ENCODE data around the gene NR2F2.

Gene NR2F2

DNA sequence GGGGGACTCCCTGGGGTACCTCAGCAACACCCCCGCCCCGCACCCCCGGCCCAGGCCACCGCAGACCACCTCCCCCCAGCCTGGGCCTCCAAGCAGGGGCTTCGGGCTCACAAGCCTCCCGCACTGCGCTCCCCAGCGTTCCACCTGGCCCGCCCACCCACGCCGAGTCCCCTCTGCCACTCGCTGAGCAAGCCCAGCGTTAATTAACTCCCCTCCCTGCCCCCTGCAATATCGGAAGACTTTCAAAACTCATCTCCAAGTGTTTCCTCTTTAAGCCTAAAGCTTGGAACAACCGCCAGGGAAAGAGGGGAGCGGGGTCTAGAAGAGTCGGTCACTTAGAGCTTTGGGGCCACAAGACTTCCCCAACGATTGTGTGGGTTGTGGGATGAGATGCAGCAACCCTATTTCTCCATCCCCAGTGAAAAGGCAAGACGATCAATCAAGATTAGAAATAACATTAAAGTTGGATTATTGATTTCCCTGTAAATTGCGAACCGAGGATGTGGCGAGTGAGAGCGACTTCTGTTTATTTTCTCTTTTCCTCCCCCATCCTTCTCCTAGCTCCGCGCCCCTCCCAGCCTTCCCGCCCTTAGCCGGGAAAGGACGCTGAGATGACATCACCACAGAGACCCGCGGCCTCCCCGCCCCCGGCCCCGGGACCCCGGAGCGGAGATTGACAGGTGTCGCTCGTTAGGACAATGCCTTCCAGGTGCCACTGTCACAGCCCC lies 30.2 kb downstream of the NR2F2 start:
- ChIA-PET CTCF (interaction anchor here (0.6 to 1.3 kb wide), 6 partner anchors 15 to 530 kb away, joined by 3 to 5 read pairs (median 3); no protein-coding TSS in a partner anchor), POLR2A (interaction anchor here (0.6 to 4.7 kb wide), 27 partner anchors 10 to 935 kb away, joined by 3 to 27 read pairs (median 4); partner anchors contain the start of gene NR2F2)
- TF ChIP-seq BHLHE40 (IDR thresholded peaks at IDR 0.05; ENCODE audit: borderline replicate concordance) (no peak), LEF1 (IDR thresholded peaks at IDR 0.05; ENCODE audit: borderline replicate concordance) (no peak; the same call in 1 of the 2 replicates), FOXM1 (IDR thresholded peaks at IDR 0.05; ENCODE audit: borderline replicate concordance) (no peak), FOXK2 (IDR thresholded peaks at IDR 0.05) (no peak), ZNF384 (IDR thresholded peaks at IDR 0.05) (no peak), CTBP1 (IDR thresholded peaks at IDR 0.05; ENCODE audit: borderline replicate concordance) (peak; percentile 86; the same call in 1 of the 2 replicates), ARNT (IDR thresholded peaks at IDR 0.05) (no peak), NFRKB (IDR thresholded peaks at IDR 0.05) (no peak), PKNOX1 (IDR thresholded peaks at IDR 0.05) (peak; percentile 96), SUZ12 (IDR thresholded peaks at IDR 0.05) (no peak)
- peak; percentile 81 for DNase-seq (ENCODE audit: extremely low spot score)

GRCh38 chr15:96361309-96362010 lies 31.0 kb downstream of the NR2F2 start:
- no peak for DNase-seq (ENCODE audit: extremely low spot score)
- TF ChIP-seq FOXM1 (IDR thresholded peaks at IDR 0.05; ENCODE audit: borderline replicate concordance) (no peak), L3MBTL2 (conservative IDR thresholded peaks at IDR 0.05) (peak; percentile 40; the same call in 1 of the 2 replicates)
- CTCF ChIA-PET = interaction anchor here (0.5 to 1.1 kb wide), 9 partner anchors 9 to 1063 kb away, joined by 3 to 5 read pairs (median 3); no protein-coding TSS in a partner anchor
- POLR2A ChIA-PET = interaction anchor here (0.6 to 4.7 kb wide), 29 partner anchors 9 to 934 kb away, joined by 3 to 27 read pairs (median 4); partner anchors contain the start of gene NR2F2

DNA sequence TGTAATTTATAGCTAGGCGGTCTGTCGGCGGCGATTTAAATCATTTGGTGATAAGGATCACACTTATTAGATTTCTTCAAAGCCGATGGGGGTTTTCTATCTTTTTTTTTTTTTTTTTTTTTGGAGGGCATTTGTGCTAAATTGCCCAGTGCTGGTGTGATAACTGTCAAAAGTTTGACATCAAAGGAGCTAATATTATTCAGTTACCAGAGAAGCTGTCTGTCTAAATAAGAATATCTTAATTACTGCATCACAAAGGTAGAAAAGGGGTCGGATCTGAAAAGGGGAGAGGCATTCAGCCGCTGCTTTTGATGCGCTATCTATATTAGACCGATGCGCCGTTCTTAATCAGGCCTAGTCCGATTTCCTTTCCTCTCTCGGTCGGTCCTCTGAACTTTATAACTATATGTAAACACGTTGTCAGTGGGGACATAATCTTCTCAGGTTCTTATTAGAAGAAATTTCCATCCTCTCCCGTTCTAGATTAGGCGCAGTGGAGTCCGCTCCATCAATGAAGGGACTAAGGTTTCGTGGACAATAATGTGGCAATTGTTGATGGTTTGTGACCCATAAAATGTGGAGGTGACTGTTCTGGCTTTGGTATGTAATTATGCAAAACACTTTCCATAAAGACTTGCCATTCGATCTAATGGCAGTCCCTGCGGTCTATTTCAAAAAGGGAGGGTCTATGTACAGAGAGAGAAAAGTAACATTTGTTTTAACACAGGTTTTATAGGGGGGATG lies 31.7 kb downstream of the NR2F2 start:
- ChIA-PET POLR2A (interaction anchor here (0.9 to 4.7 kb wide), 9 partner anchors 8 to 222 kb away, joined by 3 to 27 read pairs (median 4); partner anchors contain the start of gene NR2F2), CTCF (interaction anchor here (0.5 to 1.0 kb wide), 4 partner anchors 8 to 823 kb away, joined by 3 to 5 read pairs (median 4); no protein-coding TSS in a partner anchor)
- TF ChIP-seq PKNOX1 (IDR thresholded peaks at IDR 0.05) = peak; percentile 75
- no peak for TF ChIP-seq LEF1 (IDR thresholded peaks at IDR 0.05; ENCODE audit: borderline replicate concordance)
- no peak for DNase-seq (ENCODE audit: extremely low spot score)

GRCh38 chr15:96362755-96363651 lies 32.5 kb downstream of the NR2F2 start:
- DNase-seq (ENCODE audit: extremely low spot score) = no peak
- POLR2A ChIA-PET = interaction anchor here (1.3 kb wide), 1 partner anchor 10 kb away, joined by 4 read pairs; no protein-coding TSS in a partner anchor
- CTCF ChIA-PET = no interaction called here
- no peak for TF ChIP-seq SP1 (IDR thresholded peaks at IDR 0.05)
- TF ChIP-seq FOXM1 (IDR thresholded peaks at IDR 0.05; ENCODE audit: borderline replicate concordance) = no peak
- no peak for TF ChIP-seq FOXK2 (IDR thresholded peaks at IDR 0.05)
- no peak for TF ChIP-seq HDGF (IDR thresholded peaks at IDR 0.05; ENCODE audit: borderline replicate concordance)
- no peak for TF ChIP-seq FOXA1 (IDR thresholded peaks at IDR 0.05)
- no peak for TF ChIP-seq SUZ12 (IDR thresholded peaks at IDR 0.05)
- no peak for TF ChIP-seq LEF1 (IDR thresholded peaks at IDR 0.05; ENCODE audit: borderline replicate concordance)
- no peak for TF ChIP-seq PKNOX1 (IDR thresholded peaks at IDR 0.05)
- TF ChIP-seq ELF4 (IDR thresholded peaks at IDR 0.05) = no peak
- TF ChIP-seq BHLHE40 (IDR thresholded peaks at IDR 0.05; ENCODE audit: borderline replicate concordance) = no peak
- TF ChIP-seq ARNT (IDR thresholded peaks at IDR 0.05) = no peak
- TF ChIP-seq L3MBTL2 (conservative IDR thresholded peaks at IDR 0.05) = no peak
- TF ChIP-seq NFRKB (IDR thresholded peaks at IDR 0.05) = no peak
- no peak for TF ChIP-seq ZNF384 (IDR thresholded peaks at IDR 0.05)
- no peak for TF ChIP-seq TARDBP (IDR thresholded peaks at IDR 0.05)
- no peak for TF ChIP-seq CTBP1 (IDR thresholded peaks at IDR 0.05; ENCODE audit: borderline replicate concordance)

GRCh38 chr15:96363707-96364106 lies 33.2 kb downstream of the NR2F2 start:
- ChIA-PET POLR2A (no interaction called here), CTCF (interaction anchor here (0.7 kb wide), 1 partner anchor 222 kb away, joined by 3 read pairs; no protein-coding TSS in a partner anchor)
- no peak for TF ChIP-seq HDGF (IDR thresholded peaks at IDR 0.05; ENCODE audit: borderline replicate concordance)
- TF ChIP-seq SUZ12 (IDR thresholded peaks at IDR 0.05) = no peak
- TF ChIP-seq PKNOX1 (IDR thresholded peaks at IDR 0.05) = no peak
- DNase-seq (ENCODE audit: extremely low spot score) = no peak
